HepG2 (cell line): ENCODE measurements around the gene COCH. TPM values are rescaled to one million over a fixed set of nuclear protein-coding genes. Genes with fewer than 3 reads are reported as not detected.

Source experiments
- ASH2L ChIP-seq: fragments of 300-600, 200-600 bp; sonication (generic); IDR thresholded peaks from 2 replicates; pipeline ENCODE4 v1.7.0; 2017; ENCODE audit warnings: low read depth, mild to moderate bottlenecking, moderate library complexity, mixed read lengths, low read length; ENCODE audit not compliant: insufficient read length
- ATRX ChIP-seq: sonication (generic); formaldehyde crosslinking; IDR thresholded peaks from 2 replicates; pipeline ENCODE4 v1.4.0; 2020; ENCODE audit warnings: missing genetic modification reagents, borderline replicate concordance
- BRCA1 ChIP-seq: sonication (generic); formaldehyde crosslinking; IDR thresholded peaks from 2 replicates; pipeline ENCODE4 v1.4.0; 2020; ENCODE audit warnings: missing genetic modification reagents
- CEBPZ ChIP-seq: IDR thresholded peaks from 2 replicates; pipeline ENCODE4 v1.6.1; 2012; ENCODE audit warnings: low read length, improper control_type of control experiment
- CENPBD1 ChIP-seq: sonication (generic); formaldehyde crosslinking; IDR thresholded peaks from 2 replicates; pipeline ENCODE4 v1.8.0; 2022; ENCODE audit warnings: missing genetic modification reagents, low read depth, mild to moderate bottlenecking, borderline replicate concordance
- EP300 ChIP-seq, 3 experiments: sonication (generic) in 1 of 3; formaldehyde crosslinking in 1 of 3; IDR thresholded peaks; 2 replicates each; pipeline versions ENCODE4 v1.5.1 to v1.6.1; 2011 to 2020; ENCODE audit warnings: low read depth in 2 of 3, low read length in 2 of 3, borderline replicate concordance in 1 of 3, improper control_type of control experiment in 1 of 3, mild to moderate bottlenecking in 1 of 3, missing genetic modification reagents in 1 of 3, moderate library complexity in 1 of 3
- EZH2 ChIP-seq: conservative IDR thresholded peaks from 2 replicates; pipeline ENCODE4 v1.6.1; 2012; ENCODE audit warnings: mild to moderate bottlenecking, low read depth, low read length, moderate library complexity
- FOXJ3 ChIP-seq: sonication (generic); formaldehyde crosslinking; IDR thresholded peaks from 2 replicates; pipeline ENCODE4 v1.4.0; 2020; ENCODE audit warnings: missing genetic modification reagents, mild to moderate bottlenecking, borderline replicate concordance
- ISL2 ChIP-seq: sonication (generic); formaldehyde crosslinking; IDR thresholded peaks from 2 replicates; pipeline ENCODE4 v1.5.0; 2020; ENCODE audit warnings: missing genetic modification reagents
- TEF ChIP-seq: sonication (generic); formaldehyde crosslinking; IDR thresholded peaks from 2 replicates; pipeline ENCODE4 v1.5.0; 2020; ENCODE audit warnings: missing genetic modification reagents
- TP53 ChIP-seq: sonication (generic); formaldehyde crosslinking; conservative IDR thresholded peaks from 2 replicates; pipeline ENCODE4 v1.4.0; 2020; ENCODE audit warnings: missing genetic modification reagents
- USF2 ChIP-seq, 2 experiments: sonication (generic) in 1 of 2; formaldehyde crosslinking in 1 of 2; IDR thresholded peaks; 2 replicates each; pipeline versions ENCODE4 v1.5.1 to v1.6.1; 2011 to 2020; ENCODE audit warnings: borderline replicate concordance in 1 of 2, low read depth in 1 of 2, low read length in 1 of 2, mild to moderate bottlenecking in 1 of 2, missing genetic modification reagents in 1 of 2, moderate library complexity in 1 of 2
- ZFP1 ChIP-seq: IDR thresholded peaks from 2 replicates; pipeline ENCODE4 v1.6.1; 2016
- ZMYM2 ChIP-seq: sonication (generic); formaldehyde crosslinking; IDR thresholded peaks from 2 replicates; pipeline ENCODE4 v1.8.0; 2022; ENCODE audit warnings: mild to moderate bottlenecking, missing genetic modification reagents
- ZNF260 ChIP-seq: sonication (generic); formaldehyde crosslinking; IDR thresholded peaks from 2 replicates; pipeline ENCODE4 v1.4.0; 2020; ENCODE audit warnings: missing genetic modification reagents, low read depth, mild to moderate bottlenecking, borderline replicate concordance
- ZNF414 ChIP-seq: sonication (generic); formaldehyde crosslinking; IDR thresholded peaks from 2 replicates; pipeline ENCODE4 v1.5.0; 2020; ENCODE audit warnings: missing genetic modification reagents
- ZNF790 ChIP-seq: sonication (generic); formaldehyde crosslinking; IDR thresholded peaks from 2 replicates; pipeline ENCODE4 v1.8.0; 2022; ENCODE audit warnings: missing genetic modification reagents, mild to moderate bottlenecking, borderline replicate concordance
- ZSCAN9 ChIP-seq: IDR thresholded peaks from 2 replicates; pipeline ENCODE4 v1.6.1; 2016; ENCODE audit warnings: borderline replicate concordance
- polyA plus RNA-seq, 8 experiments: library from polyadenylated mRNA; depleted of rRNA in 3 of 8; stranded (reverse) in 7 of 8; unstranded in 1 of 8; fragments of >200 nt; fragmentation: Illumina TruSeq in 4 of 8; extraction: Trizol in 4 of 8; gene quantifications; 2 replicates each; pipeline versions ENCODE4 v1.2.1 to v1.2.3, GENCODE V29; 2011 to 2016; ENCODE audit warnings: low read depth in 4 of 8, missing spikeins in 1 of 8, mixed read lengths in 1 of 8; ENCODE audit not compliant: insufficient read depth in 1 of 8
- total RNA-seq, 5 experiments: library from RNA; depleted of rRNA; stranded (reverse); fragments of >200 nt; fragmentation: Illumina TruSeq; extraction: Trizol; gene quantifications; 2 replicates each; pipeline ENCODE4 v1.2.3, GENCODE V29; 2016; ENCODE audit warnings: low read depth in 1 of 5

Gene COCH
- total and polyA plus RNA-seq, 2 of the 13 experiments (the other 11 are each of a cell fraction or from before 2014, with no cell fraction given) = 78.2 to 79.3 TPM

GRCh38 chr14:30873308-30874119 lies 845 bp upstream of the COCH start (continued):
- no peak for TF ChIP-seq TEF (CRISPR knock-in tag)
- peak; percentile 66; the same call in 1 of the 2 replicates for TF ChIP-seq BRCA1
- no peak for TF ChIP-seq ZNF260 (CRISPR knock-in tag)
- 0 out of 2 replicates have a peak, but pooled peaks have one; percentile 6 for TF ChIP-seq ZNF414 (CRISPR knock-in tag)
- no peak for TF ChIP-seq ASH2L
- no peak for TF ChIP-seq CEBPZ
- peak; percentile 38; the same call in 1 of the 2 replicates for TF ChIP-seq FOXJ3 (CRISPR knock-in tag)
- TF ChIP-seq ZSCAN9 (CRISPR knock-in tag) = no peak
- no peak for TF ChIP-seq ATRX
- TF ChIP-seq ZMYM2 = 0 out of 2 replicates have a peak, but pooled peaks have one; percentile 47
- TF ChIP-seq USF2 (IDR thresholded peaks at IDR 0.05; ENCODE audit: low read depth, low read length) = no peak
- no peak for TF ChIP-seq USF2 (CRISPR knock-in tag; IDR thresholded peaks at IDR 0.05; ENCODE audit: borderline replicate concordance)
- no peak for TF ChIP-seq ISL2 (CRISPR knock-in tag)
- TF ChIP-seq ZNF790 (CRISPR knock-in tag) = no peak
- TF ChIP-seq EZH2 = peak; percentile 55
- 0 out of 2 replicates have a peak, but pooled peaks have one; percentile 36 for TF ChIP-seq TP53 (CRISPR knock-in tag)
- no peak for TF ChIP-seq CENPBD1 (CRISPR knock-in tag)
- TF ChIP-seq ZFP1 (CRISPR knock-in tag) = no peak
- TF ChIP-seq EP300 (IDR thresholded peaks at IDR 0.05; ENCODE audit: low read depth in 2 of 2, low read length in 2 of 2) = no peak
- 0 out of 2 replicates have a peak, but pooled peaks have one; percentile 4 for TF ChIP-seq EP300 (CRISPR knock-in tag; IDR thresholded peaks at IDR 0.05; ENCODE audit: borderline replicate concordance)
